ENCODE data around the gene PSMC4.
A peak's percentile ranks its signal among the peaks of the same experiment; 100 is the strongest.

PSMC4 gene

GRCh38 chr19:39970675-39971379, at the start of gene PSMC4:
PSMC4 (plus strand) TSS chr19:39971165; CDS start chr19:39971203, 38 bp downstream.
- peak; percentile 95 for DNase-seq

GRCh38 chr19:39923862-39924261, 47.1 kb upstream of the PSMC4 start:
- no peak for DNase-seq

GRCh38 chr19:39924389-39924788, 46.6 kb upstream of the PSMC4 start:
- no peak for DNase-seq

- DNase-seq: no peak
Observed at GRCh38 chr19:39924952-39925351, 46.0 kb upstream of the PSMC4 start.

GRCh38 chr19:39926170-39926760, 44.7 kb upstream of the PSMC4 start:
- DNase-seq: no peak

GRCh38 chr19:39927076-39927475, 43.9 kb upstream of the PSMC4 start:
- DNase-seq: no peak

- DNase-seq: no peak
Observed at GRCh38 chr19:39927524-39928356, 43.2 kb upstream of the PSMC4 start.

GRCh38 chr19:39928357-39928725, 42.6 kb upstream of the PSMC4 start:
- DNase-seq: no peak

GRCh38 chr19:39929750-39930149, 41.2 kb upstream of the PSMC4 start:
- DNase-seq: no peak

GRCh38 chr19:39934584-39935363, 36.2 kb upstream of the PSMC4 start, which contains the start of gene FCGBP:
FCGBP (minus strand) TSS chr19:39934634.
- no peak for DNase-seq

- no peak for DNase-seq
Observed at GRCh38 chr19:39935364-39935661, 35.7 kb upstream of the PSMC4 start.

- DNase-seq: no peak
Observed at GRCh38 chr19:39936020-39936419, 34.9 kb upstream of the PSMC4 start.

- DNase-seq: no peak
Observed at GRCh38 chr19:39936622-39937021, 34.3 kb upstream of the PSMC4 start.

GRCh38 chr19:39937094-39937720, 33.8 kb upstream of the PSMC4 start:
- peak; percentile 19 for DNase-seq

- no peak for DNase-seq
Observed at GRCh38 chr19:39937787-39938186, 33.2 kb upstream of the PSMC4 start.

- DNase-seq: no peak
Observed at GRCh38 chr19:39939556-39939955, 31.4 kb upstream of the PSMC4 start.

- no peak for DNase-seq
Observed at GRCh38 chr19:39940221-39940833, 30.6 kb upstream of the PSMC4 start.

- no peak for DNase-seq
Observed at GRCh38 chr19:39941151-39941550, 29.8 kb upstream of the PSMC4 start.

GRCh38 chr19:39941615-39942365, 29.2 kb upstream of the PSMC4 start:
- DNase-seq: no peak

GRCh38 chr19:39942366-39942730, 28.6 kb upstream of the PSMC4 start:
- DNase-seq: no peak

- DNase-seq: no peak
Observed at GRCh38 chr19:39943586-39943985, 27.4 kb upstream of the PSMC4 start.

GRCh38 chr19:39946532-39946931, 24.4 kb upstream of the PSMC4 start:
- DNase-seq: no peak
